Epithelial cell of prostate (primary cell): ENCODE data around the gene S1PR1.
"Not testable (repeated sequence)": the region's sequence is repeated elsewhere in the genome, so short reads cannot be mapped to it uniquely, and the experiment has no call there.

ENCODE experiments used
- DNase-seq: peaks from one replicate; pipeline ENCODE4 v3.0.0-alpha.2; 2011; ENCODE audit warnings: low read depth, low spot score
- H3K27ac ChIP-seq: fragments of 450-650 bp; 2 replicates; pipeline ENCODE4 v1.5.1; 2017; ENCODE audit warnings: mild to moderate bottlenecking

Gene S1PR1

GRCh38 chr1:101236516-101237228, at the start of gene S1PR1:
TSS of gene S1PR1 (plus strand) at chr1:101237019. CDS start at chr1:101238985, 1,966 bp downstream.
- H3K27ac ChIP-seq, result peak within 1 kb of the TSS; percentile 67
- DNase-seq, result no peak

DNA sequence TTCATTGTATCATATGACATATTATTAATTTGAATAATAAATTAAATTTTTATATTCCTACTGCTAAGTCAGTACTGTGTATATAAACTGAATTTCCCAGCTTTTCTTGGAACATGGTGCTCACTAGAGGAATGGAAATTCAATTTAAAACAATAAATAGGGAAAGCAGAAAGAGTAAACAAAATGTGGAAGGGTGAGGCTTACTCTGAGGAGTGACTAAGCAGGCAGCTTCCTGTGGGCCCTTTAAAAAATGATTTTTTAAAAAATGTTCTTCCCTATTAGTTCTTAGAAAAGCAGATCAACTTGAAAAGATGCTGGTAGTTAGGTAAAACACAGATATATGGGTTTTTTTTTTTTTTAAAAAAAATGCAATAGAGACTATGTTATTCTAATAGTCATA, 49.5 kb upstream of the S1PR1 start:
- H3K27ac ChIP-seq, result peak overlapping the region; percentile 67
- no peak for DNase-seq

GRCh38 chr1:101188331-101188730, 48.5 kb upstream of the S1PR1 start:
- H3K27ac ChIP-seq, result peak overlapping the region; percentile 67
- DNase-seq, result no peak

GRCh38 chr1:101188968-101189367, 47.9 kb upstream of the S1PR1 start:
- DNase-seq, H3K27ac ChIP-seq: not testable (repeated sequence)

DNA sequence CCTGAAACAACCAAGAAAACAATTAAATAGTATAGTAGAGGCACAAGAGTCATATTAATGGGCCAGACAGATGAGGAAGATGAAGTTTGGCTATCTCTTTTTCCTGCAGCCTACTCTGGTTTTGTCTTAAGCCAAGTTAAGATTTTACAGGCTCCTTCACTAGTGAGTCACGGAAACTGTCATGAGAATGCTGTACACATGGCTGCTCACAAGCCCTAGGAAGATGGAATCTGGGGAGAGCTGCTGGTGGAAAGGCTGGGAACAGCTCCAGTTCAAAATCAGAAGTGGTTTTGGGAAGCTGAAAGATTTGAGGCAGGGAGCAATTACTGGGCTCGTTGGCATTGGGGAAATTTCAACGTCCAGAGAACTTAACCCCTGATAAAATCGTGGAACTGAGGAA, 46.4 kb upstream of the S1PR1 start:
- H3K27ac ChIP-seq, result peak overlapping the region; percentile 10
- no peak for DNase-seq

DNA sequence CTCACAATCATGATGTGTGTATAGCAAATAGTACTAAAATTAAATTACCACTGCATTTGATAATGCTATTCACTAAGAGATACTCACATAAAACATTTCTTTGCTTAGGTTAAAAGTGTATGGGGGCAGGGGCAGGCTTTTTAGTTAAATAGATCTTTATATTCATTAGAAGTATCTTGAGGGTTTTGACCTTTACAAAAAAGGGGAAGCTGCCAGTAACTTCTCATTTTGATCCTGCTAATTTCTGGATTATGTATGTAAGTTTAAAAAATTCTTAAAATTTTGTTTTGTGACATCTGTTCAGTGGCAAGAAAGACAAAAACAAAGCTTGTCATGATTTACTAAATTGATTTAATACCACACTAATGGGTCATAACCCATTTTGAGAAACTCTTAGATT, 45.8 kb upstream of the S1PR1 start:
- DNase-seq, result no peak
- H3K27ac ChIP-seq, result no peak overlapping the region

DNA sequence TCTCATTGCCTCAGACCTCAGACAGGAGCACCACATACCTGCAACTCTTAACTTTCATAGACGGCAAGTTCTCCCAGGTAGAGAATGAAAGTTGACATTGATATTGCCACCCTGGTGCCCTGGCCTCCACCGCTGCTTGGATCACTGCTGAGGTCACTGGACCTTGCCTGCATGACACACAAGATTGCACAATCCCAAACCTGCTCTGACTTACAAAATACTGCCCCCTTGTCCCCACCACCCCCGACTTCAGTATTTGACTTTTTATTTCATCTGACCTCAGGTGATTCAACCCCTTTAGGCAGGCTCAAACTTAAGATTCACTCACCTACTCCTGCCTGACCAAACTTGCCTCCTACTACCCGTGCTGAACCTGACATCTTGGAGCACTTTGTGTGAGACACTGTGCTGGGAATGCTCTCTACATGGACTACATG, 43.1 kb upstream of the S1PR1 start:
- peak; percentile 10 for DNase-seq
- peak overlapping the region; percentile 37 for H3K27ac ChIP-seq

- H3K27ac ChIP-seq, result peak overlapping the region; percentile 37
- DNase-seq, result no peak
Measured at GRCh38 chr1:101194746-101195145, 42.1 kb upstream of the S1PR1 start.

DNA sequence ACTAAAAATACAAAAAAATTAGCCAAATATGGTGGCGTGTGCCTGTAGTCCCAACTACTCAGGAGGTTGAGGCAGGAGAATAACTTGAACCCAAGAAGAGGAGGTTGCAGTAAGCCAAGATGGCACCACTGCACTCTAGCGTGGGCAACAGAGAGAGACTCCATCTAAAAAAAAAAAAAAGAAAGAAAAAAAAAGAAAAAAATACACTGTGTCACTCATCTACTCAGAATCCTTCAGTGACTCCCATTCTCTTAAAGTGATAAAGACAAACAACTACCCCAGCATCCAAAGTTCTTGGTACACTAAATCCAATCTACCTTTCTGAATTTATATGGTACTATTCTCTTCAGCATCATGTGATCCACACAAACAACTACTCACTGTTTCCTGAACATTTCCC, 40.2 kb upstream of the S1PR1 start:
- DNase-seq, result no peak
- no peak overlapping the region for H3K27ac ChIP-seq

DNA sequence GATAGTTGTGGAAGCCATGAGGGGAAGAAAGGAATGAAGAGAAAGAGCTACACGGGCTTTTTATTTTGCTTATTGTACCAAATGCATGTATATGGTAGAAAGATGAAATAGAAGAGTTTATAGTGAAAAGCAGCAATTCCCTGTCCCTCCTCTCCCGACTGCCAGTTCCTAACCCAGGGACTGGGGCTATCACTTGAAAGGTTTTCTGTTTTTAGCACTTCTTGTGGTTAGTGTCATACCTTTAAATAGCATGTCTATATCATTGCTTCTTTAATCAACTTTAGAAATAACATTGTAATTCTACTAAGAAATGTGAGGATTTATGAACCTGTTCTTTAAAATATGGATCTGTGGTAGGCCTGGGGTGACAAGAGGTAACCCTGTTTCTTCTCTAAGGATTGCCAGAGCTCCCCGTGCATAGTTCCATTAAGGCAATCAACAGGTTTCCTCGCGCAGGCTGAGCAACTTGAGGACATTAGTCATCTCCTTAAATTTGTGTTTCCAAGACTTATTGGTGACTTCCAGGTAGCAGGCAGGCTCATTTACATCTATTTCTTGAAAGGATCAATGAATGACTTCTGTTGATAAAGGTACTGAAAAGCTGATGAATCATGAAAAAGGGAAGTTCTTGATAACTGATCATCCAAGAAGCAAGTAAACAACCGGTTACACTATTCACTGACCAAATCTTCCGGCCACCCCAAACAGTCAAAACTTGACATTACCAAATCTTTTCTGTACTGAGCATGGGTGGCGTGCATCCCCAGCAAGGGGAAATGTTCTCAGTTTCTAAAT, 37.8 kb upstream of the S1PR1 start:
- no peak for DNase-seq
- no peak overlapping the region for H3K27ac ChIP-seq

GRCh38 chr1:101199637-101199982, 37.2 kb upstream of the S1PR1 start:
- H3K27ac ChIP-seq, result no peak overlapping the region
- DNase-seq, result no peak

- peak overlapping the region; percentile 50 for H3K27ac ChIP-seq
Measured at GRCh38 chr1:101200513-101200912, 36.3 kb upstream of the S1PR1 start.

DNA sequence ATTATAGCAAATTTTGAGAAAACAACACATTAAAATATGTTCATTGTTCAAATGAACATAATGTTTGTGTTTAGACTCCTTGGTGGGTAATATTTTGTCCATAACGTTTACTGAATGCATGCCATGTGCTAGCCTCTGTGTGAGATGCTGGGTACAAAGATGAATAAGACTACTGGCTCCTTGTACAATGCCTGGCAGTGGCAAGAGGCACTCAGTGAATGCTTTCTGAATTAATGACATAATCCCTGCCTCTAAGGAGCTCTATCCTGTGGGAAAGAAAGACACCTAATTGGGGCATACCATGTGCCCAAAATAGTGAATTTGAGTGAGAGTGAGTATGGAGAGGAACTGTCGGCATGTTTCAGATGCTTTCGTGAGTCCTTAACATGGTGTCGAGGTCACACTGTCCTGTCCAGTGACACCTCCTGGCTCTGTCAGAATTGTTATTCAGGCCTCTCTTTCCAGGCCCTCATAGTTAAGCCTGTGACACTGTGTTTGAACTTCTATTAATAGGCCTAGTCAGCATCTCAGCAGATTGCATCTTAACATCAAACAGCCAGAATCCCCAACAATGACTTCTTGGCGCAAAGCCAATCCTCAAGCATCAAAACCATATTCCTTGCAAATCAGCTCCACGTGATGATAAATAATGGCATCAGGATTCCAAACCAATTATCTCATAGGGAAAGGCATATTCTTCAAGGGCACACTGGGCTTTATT, 32.8 kb upstream of the S1PR1 start:
- no peak for DNase-seq
- H3K27ac ChIP-seq, result no peak overlapping the region

More at GRCh38 chr1:101200513-101200912, 36.3 kb upstream of the S1PR1 start:
- peak; percentile 31 for DNase-seq

- no peak overlapping the region for H3K27ac ChIP-seq
- no peak for DNase-seq
Measured at GRCh38 chr1:101205457-101205856, 31.4 kb upstream of the S1PR1 start.

DNA sequence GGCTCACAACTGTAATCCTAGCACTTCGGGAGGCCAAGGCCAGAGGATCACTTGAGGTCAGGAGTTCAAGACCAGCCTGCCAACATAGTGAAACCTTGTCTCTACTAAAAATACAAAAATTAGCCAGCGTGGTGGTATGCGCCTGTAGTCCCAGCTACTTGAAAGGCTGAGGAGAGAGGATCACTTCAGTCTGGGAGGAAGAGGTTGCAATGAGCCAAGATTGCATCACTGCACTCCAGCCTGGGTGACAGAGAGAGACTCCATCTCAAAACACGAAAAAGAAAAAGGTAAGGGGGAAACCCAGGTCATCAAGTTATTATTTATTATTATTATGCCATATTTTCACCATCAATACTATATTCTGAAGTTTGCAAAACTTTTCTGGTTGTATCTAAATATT, 30.7 kb upstream of the S1PR1 start:
- DNase-seq, H3K27ac ChIP-seq: not testable (repeated sequence)

GRCh38 chr1:101207271-101207670, 29.5 kb upstream of the S1PR1 start:
- not testable (repeated sequence) for H3K27ac ChIP-seq, DNase-seq

- DNase-seq, result no peak
- no peak overlapping the region for H3K27ac ChIP-seq
Measured at GRCh38 chr1:101207891-101208290, 28.9 kb upstream of the S1PR1 start.

DNA sequence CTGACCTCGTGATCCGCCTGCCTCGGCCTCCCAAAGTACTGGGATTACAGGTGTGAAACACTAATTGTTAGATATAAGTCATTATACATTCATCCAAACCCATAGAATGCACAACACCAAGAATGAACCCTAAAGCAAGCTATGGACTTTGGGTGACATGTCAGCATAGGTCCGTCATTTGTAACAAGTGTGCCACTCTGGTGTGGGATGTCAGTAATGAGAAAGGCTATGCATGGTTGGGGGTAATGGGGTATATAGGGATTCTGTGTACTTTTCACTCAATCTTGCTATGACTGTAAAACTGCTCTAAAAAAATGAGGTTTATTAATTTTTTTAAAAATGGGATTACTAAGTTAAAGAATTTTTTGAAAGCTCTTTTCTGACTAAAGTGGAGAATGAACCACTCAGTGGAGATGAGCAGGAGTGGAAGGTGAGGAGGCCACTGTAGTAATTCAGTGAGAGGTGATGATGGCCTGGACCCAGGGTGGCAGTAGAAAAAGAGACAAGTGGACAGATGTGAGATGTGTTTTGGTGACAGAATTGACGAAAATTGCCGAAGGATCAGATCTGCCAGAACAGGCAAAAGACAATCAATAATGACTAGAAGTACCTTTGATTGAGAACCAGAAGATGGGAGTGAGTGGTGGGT, 21.3 kb upstream of the S1PR1 start:
- H3K27ac ChIP-seq, result no peak overlapping the region
- DNase-seq, result no peak

- H3K27ac ChIP-seq, result no peak overlapping the region
- DNase-seq, result peak; percentile 14
Measured at GRCh38 chr1:101216623-101217022, 20.2 kb upstream of the S1PR1 start.

DNA sequence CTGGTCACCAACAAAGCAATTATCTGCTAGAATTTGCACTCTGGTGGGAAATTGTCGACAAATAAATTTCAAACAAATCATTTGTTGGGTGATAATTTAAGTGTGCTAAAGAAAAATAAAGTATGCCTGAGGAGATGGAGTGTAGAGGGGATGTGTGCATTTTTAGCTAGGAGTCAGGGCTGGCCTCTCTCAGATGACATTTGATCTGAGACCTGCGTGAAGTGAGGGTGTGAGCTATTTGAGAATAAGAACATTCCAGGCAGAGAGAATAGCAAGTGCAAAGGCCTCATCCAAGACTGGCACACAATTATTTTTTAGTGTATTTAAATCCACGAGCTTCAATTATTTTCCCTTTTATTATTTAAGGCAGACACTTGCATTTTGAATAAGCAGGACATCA, 19.7 kb upstream of the S1PR1 start:
- no peak overlapping the region for H3K27ac ChIP-seq
- no peak for DNase-seq
